Middle frontal gyrus (tissue), 1 donor: ENCODE data around the gene MSL2.
"Not testable (repeated sequence)": the region's sequence is repeated elsewhere in the genome, so short reads cannot be mapped to it uniquely, and the experiment has no call there.

Experiments
- DNase-seq: peaks from one replicate; pipeline ENCODE4 v3.0.0-alpha.2; 2015; ENCODE audit warnings: low spot score; ENCODE audit errors: extremely low spot score

The MSL2 gene

GRCh38 chr3:136146981-136147729, 49.0 kb downstream of the MSL2 start:
- no peak for DNase-seq

DNA sequence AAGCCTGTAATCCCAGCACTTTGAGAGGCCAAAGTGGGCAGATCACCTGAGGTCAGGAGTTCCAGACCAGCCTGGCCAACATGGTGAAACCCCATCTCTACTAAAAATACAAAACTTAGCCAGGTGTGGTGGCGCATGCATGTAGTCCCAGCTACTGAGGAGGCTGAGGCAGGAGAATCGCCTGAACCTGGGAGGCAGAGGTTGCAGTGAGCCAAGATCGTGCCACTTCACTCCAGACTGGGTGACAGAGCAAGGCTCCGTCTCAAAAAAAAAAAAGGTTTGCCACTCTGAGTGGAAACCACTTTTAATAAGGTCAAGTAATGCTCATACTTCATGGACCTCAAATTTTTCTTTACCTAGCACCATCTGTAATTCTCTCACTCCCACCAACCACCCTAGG, 51.7 kb downstream of the MSL2 start:
- not testable (repeated sequence) for DNase-seq

- no peak for DNase-seq
Measured at GRCh38 chr3:136142592-136142991, 53.5 kb downstream of the MSL2 start.

- DNase-seq = no peak
Measured at GRCh38 chr3:136141891-136142290, 54.2 kb downstream of the MSL2 start.

DNA sequence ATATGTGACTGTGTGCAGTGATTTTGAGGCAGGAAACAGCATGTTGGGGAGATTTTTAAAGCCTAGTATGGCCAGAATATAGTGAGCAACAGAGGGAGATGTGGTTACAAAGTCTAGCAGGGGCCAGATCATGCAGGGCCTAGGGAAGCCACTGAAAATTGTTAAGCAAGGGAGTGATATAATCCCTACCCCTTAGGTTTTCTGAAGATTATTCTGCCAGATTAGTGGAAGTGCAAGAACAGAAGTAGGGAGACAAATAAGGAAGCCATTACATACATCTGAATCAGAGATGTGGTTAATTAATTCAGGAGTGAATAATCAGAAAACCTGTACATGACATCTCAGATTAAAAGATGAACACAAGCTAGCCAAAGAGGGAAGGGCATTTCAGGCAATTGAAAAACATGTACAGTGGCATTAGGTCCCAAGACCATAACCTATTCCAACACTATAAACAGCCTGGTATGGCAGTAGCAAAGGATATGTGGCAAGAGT, 54.8 kb downstream of the MSL2 start:
- no peak for DNase-seq

- no peak for DNase-seq
Measured at GRCh38 chr3:136136454-136136853, 59.7 kb downstream of the MSL2 start.

- DNase-seq = no peak
Measured at GRCh38 chr3:136135039-136135802, 60.9 kb downstream of the MSL2 start.

DNA sequence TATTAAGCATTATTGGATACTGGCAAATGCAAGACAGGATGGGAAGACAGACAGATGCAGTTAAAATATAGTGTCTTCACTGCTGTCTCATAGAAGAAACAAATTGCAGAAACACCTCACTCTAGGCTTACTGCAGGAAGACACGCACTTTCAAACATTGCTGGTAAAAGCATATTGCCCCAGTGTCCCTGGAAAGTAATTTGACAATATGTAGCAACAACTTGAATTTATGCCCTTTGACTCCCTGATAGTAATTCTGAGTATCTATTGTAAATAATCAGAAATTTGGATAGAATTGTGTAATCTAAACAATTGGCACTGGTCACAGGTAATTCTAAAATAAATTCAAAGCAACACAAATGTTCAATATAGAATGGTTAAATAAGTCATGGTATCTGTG, 62.0 kb downstream of the MSL2 start:
- DNase-seq = no peak

- not testable (repeated sequence) for DNase-seq
Measured at GRCh38 chr3:136131647-136132046, 64.5 kb downstream of the MSL2 start.

DNA sequence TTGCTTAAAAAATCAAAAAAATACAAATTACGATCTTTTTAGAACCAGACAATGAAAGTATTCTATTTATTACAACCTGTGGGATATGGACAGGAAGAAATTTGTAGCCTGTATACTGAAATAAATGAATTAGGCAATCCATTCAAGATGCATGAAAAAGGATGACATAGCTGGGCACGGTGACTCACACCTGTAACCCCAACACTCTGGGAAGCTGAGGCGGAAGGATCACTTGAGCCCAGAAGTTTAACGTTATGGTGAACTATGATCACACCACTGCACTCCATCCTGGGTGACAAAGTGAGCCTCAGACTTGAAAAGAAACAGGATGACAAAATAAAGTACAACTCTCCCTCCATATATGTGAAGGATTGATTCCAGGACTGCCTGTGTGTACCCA, 74.1 kb downstream of the MSL2 start:
- DNase-seq = no peak

DNA sequence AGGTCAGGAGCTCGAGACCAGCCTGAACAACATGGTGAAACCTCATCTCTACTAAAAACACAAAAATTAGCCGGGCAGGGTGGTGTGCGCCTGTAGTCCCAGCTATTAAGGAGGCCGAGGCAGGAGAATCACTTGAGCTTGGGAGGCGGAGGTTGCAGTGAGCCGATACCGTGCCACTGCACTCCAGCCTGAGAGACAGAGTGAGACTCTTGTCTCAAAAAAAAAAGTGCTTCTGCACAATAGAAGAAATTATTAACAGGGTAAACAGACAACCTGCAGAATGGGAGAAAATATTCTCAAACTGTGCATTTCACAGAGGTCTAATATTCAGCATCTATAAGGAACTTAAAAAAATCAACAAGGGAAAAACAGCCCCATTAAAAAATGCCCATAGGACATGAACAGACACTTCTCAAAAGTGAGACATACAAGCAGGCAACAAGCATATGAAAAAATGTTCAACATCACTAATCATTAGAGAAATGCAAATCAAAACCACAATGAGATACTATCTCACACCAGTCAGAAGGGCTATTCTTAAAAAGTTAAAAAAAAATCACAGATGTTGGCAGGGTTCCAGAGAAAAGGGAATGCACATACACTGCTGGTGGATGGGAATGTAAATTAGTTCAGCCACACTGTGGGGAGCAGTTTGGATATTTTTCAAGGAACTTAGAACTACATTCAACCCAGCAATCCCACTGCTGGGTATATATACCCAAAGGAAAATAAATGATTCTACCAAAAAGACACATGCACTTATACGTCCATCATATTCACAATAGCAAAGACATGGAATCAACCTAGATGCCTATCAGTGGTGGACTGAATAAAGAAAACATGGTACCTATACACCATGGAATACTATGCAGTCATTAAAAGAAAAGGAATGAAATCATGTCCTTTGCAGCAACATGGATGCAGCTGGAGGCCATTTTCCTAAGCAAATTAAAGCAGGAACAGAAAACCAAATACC, 75.5 kb downstream of the MSL2 start:
- DNase-seq = no peak

DNA sequence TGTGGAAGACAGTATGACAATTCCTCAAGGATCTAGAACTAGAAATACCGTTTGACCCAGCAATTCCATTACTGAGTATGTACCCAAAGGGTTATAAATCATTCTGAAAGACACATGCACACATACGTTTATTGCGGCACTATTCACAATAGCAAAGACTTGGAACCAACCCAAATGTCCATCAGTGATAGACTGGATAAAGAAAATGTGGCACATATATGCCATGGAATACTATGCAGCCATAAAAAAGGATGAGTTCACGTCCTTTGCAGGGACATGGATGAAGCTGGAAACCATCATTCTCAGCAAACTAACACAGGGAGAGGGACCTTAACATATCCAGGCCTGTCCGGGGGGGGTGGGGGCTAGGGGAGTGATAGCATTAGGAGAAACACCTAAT, 76.4 kb downstream of the MSL2 start:
- not testable (repeated sequence) for DNase-seq

DNA sequence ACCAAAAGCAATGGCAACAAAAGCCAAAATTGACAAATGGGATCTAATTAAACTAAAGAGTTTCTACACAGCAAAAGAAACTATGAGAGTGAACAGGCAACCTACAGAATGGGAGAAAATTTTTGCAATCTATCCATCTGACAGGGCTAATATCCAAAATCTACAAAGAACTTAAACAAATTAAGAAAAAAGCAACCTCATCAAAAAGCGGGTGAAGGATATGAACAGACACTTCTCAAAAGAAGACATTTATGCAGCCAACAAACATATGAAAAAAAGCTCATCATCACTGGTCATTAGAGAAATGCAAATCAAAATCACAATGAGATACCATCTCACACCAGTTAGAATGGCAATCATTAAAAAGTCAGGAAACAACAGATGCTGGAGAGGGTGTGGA, 76.8 kb downstream of the MSL2 start:
- not testable (repeated sequence) for DNase-seq

DNA sequence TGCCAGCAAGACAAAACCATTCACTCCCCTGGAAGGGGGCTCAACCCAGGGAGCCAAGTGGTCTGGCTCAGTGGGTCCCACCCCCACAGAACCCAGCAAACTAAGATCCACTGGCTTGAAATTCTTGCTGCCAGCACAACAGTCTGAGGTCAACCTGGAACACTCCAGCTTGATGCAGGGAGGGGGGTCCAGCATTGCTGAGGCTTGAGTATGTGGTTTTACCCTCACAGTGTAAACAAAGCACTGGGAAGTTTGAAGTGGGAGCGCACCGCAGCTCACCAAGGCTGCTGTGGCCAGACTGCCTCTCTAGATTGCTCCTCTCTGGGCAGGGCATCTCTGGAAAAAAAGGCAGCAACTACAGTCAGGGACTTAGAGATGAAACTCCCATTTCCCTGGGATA, 81.7 kb downstream of the MSL2 start:
- no peak for DNase-seq

GRCh38 chr3:136110481-136110880, 85.7 kb downstream of the MSL2 start:
- DNase-seq = no peak

DNA sequence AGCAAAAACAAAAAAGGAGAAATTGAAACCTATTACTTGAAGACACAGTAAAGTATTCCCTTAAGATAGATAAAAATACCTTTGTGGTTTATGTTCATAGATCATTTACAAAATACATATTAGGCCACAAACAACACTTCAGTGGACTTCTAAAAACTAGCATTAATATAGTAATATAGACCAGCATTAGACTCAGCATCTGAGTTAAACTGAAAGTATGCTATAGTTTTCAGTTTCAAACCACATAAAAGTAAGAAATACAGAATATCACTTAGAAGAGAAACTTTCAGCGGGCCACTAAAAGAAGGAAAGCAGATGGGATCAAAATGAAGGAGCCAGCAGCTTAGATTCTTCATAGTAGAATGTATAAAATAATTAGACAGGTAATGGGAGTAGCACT, 86.6 kb downstream of the MSL2 start:
- no peak for DNase-seq

DNA sequence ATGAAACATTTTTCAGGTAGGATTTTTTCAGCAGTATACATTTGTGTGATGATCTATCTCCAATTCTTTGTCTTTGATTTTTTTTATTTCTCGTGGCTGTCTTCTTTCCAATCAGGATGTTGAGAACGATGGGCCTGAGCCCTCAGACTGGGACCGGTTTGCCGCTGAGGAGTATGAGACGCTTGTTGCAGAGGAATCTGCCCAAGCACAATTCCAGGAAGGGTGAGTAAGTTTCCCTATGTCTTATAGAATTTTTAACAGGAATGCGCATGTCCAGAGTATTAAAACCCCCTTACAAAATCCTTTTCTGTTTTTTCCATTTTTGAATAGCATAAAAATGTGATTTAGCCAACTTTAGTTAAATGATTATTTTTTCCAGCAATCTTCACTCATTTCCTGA, 90.0 kb downstream of the MSL2 start:
- no peak for DNase-seq

DNA sequence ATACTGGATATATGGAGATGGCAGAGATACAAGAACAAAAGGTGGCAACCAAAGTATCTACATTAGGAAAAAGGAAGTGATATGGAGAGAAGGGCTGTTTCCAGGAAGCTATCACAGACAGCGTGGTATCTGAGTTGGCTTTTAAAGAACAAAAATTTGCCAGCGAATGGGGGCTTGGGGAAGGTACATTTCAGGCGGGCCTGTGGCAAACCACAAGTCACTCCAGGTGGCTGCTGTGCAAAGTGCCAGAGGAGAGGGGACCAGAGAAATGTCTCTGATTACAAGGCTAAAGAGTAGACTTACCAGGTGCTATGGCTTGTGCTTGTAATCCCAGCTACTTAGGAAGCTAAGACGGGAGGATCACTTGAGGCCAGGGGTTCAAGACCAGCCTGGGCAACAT, 91.1 kb downstream of the MSL2 start:
- DNase-seq = no peak
